ENCODE measurements around the gene ZSCAN2. TPM values are rescaled to one million over a fixed set of nuclear protein-coding genes. Genes with fewer than 3 reads are reported as not detected.
"Not testable (repeated sequence)": the region's sequence is repeated elsewhere in the genome, so short reads cannot be mapped to it uniquely, and the experiment has no call there.

Gene ZSCAN2
- total RNA-seq, 3 donors from 2014 or later: 8.6 to 9.4 (median 9.4) TPM

DNA sequence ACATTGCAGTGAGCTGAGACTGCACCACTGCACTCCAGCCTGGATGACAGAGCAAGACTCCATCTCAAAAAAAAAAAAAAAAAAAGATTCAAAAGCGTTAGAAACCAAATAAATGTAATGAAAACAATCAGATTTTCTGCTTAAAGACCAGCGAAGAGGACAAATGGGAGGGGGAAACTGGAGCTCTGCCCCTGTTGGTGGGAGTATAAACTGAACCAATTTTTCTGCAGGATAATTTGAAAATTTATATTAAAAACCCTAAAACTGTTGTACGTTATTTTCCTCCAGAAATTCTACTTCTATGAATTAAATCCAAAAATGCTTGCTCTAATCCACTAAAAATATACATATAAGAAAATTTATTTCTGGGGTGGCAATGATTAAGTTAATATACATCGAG lies 25.3 kb upstream of the ZSCAN2 start:
- no peaks in the 10 kb centered on the region for H3K36me3 ChIP-seq (ENCODE audit: low read depth)
- no peak for ATAC-seq
- TF ChIP-seq, protein P1, sequence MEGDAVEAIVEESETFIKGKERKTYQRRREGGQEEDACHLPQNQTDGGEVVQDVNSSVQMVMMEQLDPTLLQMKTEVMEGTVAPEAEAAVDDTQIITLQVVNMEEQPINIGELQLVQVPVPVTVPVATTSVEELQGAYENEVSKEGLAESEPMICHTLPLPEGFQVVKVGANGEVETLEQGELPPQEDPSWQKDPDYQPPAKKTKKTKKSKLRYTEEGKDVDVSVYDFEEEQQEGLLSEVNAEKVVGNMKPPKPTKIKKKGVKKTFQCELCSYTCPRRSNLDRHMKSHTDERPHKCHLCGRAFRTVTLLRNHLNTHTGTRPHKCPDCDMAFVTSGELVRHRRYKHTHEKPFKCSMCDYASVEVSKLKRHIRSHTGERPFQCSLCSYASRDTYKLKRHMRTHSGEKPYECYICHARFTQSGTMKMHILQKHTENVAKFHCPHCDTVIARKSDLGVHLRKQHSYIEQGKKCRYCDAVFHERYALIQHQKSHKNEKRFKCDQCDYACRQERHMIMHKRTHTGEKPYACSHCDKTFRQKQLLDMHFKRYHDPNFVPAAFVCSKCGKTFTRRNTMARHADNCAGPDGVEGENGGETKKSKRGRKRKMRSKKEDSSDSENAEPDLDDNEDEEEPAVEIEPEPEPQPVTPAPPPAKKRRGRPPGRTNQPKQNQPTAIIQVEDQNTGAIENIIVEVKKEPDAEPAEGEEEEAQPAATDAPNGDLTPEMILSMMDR (IDR thresholded peaks at IDR 0.05): no peak
- intact Hi-C loops (cut with DNase I, micrococcal nuclease): no loop called here
- H3K4me3 ChIP-seq: no peak overlapping the region
- no peaks in the 10 kb centered on the region for H3K9me3 ChIP-seq
- peaks cover 3% of the 10 kb centered on the region for H3K4me1 ChIP-seq (ENCODE audit: low read depth)
- no peak for DNase-seq

DNA sequence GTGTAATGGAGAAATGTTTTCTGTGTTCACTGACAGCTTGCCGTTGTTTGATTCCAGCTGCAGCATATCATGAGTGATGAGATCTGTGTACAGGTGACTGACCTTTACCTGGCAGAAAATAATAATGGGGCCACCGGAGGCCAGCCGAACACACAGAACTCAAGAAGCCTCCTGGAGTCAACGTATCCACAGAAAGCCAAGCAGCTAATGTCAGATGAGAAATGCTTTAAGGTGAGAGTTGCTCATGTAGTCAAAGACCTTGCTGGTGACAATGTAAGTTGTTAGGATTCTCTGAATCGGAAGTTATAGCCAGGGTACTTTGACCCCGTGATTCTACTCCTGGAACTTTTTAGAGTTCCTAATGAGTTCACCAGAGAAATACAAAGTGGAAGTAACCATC lies 22.9 kb upstream of the ZSCAN2 start:
- intact Hi-C loops (cut with DNase I, micrococcal nuclease); H3K36me3 ChIP-seq (ENCODE audit: low read depth); ATAC-seq; H3K9me3 ChIP-seq; DNase-seq; H3K4me3 ChIP-seq; H3K4me1 ChIP-seq (ENCODE audit: low read depth): not testable (repeated sequence)

DNA sequence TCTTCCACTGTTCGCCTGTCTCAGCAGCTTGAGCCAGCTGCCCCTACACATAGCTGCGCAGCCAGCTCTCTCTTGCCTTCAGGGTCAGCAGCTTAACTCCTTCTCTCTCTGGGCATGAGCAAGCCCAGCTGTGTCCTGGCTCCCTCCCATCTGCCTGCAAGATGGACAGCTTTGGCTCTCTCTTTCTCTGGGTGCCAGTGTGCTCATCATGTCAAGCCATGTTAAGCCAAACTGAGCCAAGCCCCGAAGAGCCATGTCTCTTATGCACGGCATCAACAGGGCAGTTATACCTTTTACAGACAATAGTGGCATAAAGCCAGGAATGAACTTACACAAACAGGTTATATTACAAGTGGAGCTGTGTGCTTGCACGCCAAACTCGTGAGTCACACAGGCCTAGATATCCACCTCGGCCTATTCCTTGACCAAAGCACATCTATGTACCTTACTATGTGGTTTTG lies 21.5 kb upstream of the ZSCAN2 start:
- H3K9me3 ChIP-seq; H3K4me3 ChIP-seq; H3K36me3 ChIP-seq (ENCODE audit: low read depth); intact Hi-C loops (cut with DNase I, micrococcal nuclease); H3K4me1 ChIP-seq (ENCODE audit: low read depth): not testable (repeated sequence)
- ATAC-seq (peak; percentile 86), DNase-seq (peak in 1 of 3 donors; percentile 39)

DNA sequence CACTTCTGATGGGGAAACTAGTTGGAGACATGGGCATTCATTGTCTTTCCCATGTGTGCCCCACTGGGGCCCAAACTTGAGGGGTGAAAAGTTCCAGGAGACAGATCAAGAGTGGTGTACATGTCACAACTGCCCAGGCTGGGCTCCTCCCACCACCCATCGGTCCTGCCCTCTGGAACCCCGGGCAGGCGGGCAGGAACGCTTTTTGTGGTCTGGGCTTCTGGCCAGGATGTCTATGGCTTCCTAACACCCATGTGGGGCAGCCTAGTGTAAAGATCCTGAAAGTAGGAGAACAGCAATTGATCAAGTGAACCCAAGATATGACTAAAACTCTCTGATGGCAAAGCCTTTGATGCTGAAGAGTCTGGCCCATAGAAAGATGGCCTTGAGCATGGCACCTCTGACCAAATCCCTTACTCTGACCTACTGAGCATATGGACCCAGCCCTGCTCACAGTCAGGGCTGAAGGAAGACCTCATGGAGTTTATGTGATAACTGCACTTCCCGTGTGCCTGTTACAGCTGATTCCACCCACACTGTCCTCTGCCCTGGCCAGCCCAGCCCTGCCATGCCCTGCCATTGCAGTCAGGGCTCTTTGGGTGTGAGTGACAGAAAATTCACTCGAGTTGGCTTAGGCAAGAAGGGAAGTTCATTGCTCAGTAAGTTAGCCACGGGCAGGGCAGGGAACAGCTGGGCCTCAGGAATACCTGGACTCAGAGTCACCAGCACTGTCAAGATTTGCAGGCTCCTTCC lies 19.0 kb upstream of the ZSCAN2 start:
- peak; percentile 81 for ATAC-seq
- intact Hi-C loops (cut with DNase I, micrococcal nuclease): not testable (repeated sequence)

DNA sequence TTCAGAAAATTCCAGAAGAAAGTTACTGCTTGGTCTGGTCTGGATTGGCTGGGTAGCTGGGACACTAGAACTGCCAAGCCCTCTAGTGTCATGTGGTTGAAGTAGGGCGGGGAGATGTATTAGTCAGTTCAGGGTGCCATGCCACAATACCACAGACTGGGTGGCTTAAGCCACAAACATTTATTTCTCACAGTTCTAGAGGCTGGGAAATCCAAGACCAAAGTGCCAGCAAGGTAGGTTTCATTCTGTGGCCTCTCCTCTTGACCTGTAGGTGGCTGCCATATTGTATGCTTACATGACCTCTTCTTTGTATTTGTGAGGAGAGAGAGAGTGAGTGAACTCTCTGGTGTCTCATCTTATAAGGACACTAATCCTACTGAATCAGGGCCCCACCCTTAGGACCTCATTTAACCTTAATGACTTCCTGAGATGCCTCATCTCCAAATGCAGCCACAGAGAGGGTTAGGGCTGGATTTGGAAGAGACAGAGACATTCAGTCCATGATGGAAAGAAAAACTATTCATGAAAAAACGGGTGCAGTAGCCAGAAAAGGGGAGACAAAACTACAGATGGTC lies 18.1 kb upstream of the ZSCAN2 start:
- no peak overlapping the region for H3K4me3 ChIP-seq
- no peak for ATAC-seq
- TF ChIP-seq, protein P1 (IDR thresholded peaks at IDR 0.05): no peak
- intact Hi-C loops (cut with DNase I, micrococcal nuclease): no loop called here
- no peaks in the 10 kb centered on the region for H3K9me3 ChIP-seq
- no peak for DNase-seq
- peaks cover 3% of the 10 kb centered on the region for H3K4me1 ChIP-seq (ENCODE audit: low read depth)
- H3K36me3 ChIP-seq (ENCODE audit: low read depth): no peaks in the 10 kb centered on the region

More for the DNA sequence above, 19.0 kb upstream of the ZSCAN2 start:
- not testable (repeated sequence) for H3K4me3 ChIP-seq; DNase-seq; H3K4me1 ChIP-seq (ENCODE audit: low read depth); H3K9me3 ChIP-seq; H3K36me3 ChIP-seq (ENCODE audit: low read depth)

DNA sequence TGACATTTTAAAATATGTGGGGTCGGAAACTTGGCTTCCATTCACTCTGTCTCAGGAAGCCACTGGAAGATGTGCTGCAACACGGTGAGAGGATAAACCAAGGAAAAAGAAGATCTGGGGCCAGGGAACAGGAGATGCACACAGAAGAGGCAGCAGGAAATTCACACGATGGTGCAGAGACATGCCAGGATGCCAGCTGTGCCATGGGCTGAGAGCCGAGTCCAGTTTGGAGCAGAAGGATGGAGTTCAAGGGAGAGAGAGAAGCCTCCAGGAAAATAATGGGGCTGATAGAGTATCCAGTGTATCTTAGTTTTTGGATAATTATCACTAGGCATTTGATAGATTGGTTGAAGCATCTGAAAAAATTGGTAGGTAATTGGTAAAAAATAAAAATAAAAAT lies 16.9 kb upstream of the ZSCAN2 start:
- ATAC-seq; H3K36me3 ChIP-seq (ENCODE audit: low read depth); H3K4me3 ChIP-seq; DNase-seq; H3K9me3 ChIP-seq; H3K4me1 ChIP-seq (ENCODE audit: low read depth); intact Hi-C loops (cut with DNase I, micrococcal nuclease): not testable (repeated sequence)

DNA sequence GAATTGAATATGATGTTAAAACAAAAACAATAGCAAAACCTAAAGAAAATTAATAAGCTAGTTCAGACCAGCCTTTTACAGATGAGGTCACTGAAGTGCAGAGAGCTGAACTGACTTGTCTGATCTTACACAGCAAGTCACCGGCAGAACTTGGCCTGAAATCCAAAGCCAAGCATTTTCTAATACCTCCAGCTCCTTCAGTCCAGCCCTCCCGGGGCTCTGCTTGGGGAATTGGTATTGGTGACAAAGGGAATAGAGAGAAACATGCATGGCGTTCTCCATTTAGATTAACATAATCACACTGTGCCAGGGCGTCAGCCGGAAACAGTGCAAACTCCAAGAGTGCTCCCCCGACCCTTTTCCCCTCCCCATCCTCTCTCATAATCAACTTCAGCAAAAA lies 14.1 kb upstream of the ZSCAN2 start:
- DNase-seq (no peak), ATAC-seq (no peak)
- no peaks in the 10 kb centered on the region for H3K36me3 ChIP-seq (ENCODE audit: low read depth)
- H3K4me1 ChIP-seq (ENCODE audit: low read depth): no peaks in the 10 kb centered on the region
- H3K9me3 ChIP-seq: no peaks in the 10 kb centered on the region
- no peak overlapping the region for H3K4me3 ChIP-seq
- intact Hi-C loops (cut with DNase I, micrococcal nuclease): no loop called here
- TF ChIP-seq, protein P1 (IDR thresholded peaks at IDR 0.05): no peak

Data from mucosa of descending colon (tissue), 3 donors.